ENCODE measurements around the gene SREBF1.

Gene SREBF1

GRCh38 chr17:17839791-17840707, 3.3 kb upstream of the SREBF1 start:
- no peak for DNase-seq

GRCh38 chr17:17837966-17838962, 1.5 kb upstream of the SREBF1 start:
- DNase-seq: no peak

GRCh38 chr17:17837380-17837821, 615 bp upstream of the SREBF1 start:
- no peak for DNase-seq

- peak; percentile 81 for DNase-seq
Measured at GRCh38 chr17:17836250-17836817, 452 bp downstream of the SREBF1 start.

GRCh38 chr17:17835415-17836249, 1.2 kb downstream of the SREBF1 start:
- no peak for DNase-seq

GRCh38 chr17:17834974-17835373, 1.8 kb downstream of the SREBF1 start:
- DNase-seq: no peak

GRCh38 chr17:17833658-17834357, 3.0 kb downstream of the SREBF1 start:
- DNase-seq: no peak

GRCh38 chr17:17832032-17832363, 4.8 kb downstream of the SREBF1 start:
- DNase-seq: no peak

- no peak for DNase-seq
Measured at GRCh38 chr17:17831208-17832031, 5.4 kb downstream of the SREBF1 start.

- no peak for DNase-seq
Measured at GRCh38 chr17:17830740-17831207, 6.0 kb downstream of the SREBF1 start.

- no peak for DNase-seq
Measured at GRCh38 chr17:17830269-17830567, 6.6 kb downstream of the SREBF1 start.

GRCh38 chr17:17827826-17828621, 8.8 kb downstream of the SREBF1 start:
- DNase-seq: no peak

- no peak for DNase-seq
Measured at GRCh38 chr17:17826942-17827785, 9.6 kb downstream of the SREBF1 start.

- DNase-seq: no peak
Measured at GRCh38 chr17:17826342-17826713, 10.5 kb downstream of the SREBF1 start.

- DNase-seq: no peak
Measured at GRCh38 chr17:17824783-17825614, 11.8 kb downstream of the SREBF1 start.

- DNase-seq: no peak
Measured at GRCh38 chr17:17824119-17824782, 12.5 kb downstream of the SREBF1 start.

- DNase-seq: peak; percentile 45
Measured at GRCh38 chr17:17823433-17824118, 13.2 kb downstream of the SREBF1 start.
